ENCODE measurements around the gene DCAF8L2.
"Not testable (repeated sequence)": the region's sequence is repeated elsewhere in the genome, so short reads cannot be mapped to it uniquely, and the experiment has no call there.

The DCAF8L2 gene

DNA sequence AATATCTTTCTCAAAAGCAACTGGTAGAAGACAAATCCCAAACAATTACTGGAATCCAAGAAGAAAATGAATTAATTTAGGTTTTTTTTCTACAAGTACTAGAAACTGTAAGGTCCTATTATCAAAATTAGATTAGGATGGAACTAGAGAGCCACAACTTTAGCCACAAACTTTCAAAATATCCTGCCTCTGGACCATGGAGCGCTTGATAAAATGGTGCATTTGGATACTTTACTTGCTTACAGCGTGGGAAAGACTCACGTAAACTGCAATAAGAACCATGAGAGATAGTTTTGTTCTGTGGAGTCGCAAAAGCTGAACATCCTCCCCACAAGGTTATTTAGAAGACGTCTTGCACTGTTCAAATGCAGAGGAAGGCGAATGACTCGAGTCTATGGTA, at the start of gene DCAF8L2:
Gene DCAF8L2 (plus strand): TSS at position 301 of the 400 bp plus-strand sequence. CDS start 156,552 bp downstream, outside the sequence.
- no peak for DNase-seq (ENCODE audit: low read depth in 1 of 2, low spot score in 1 of 2)

DNA sequence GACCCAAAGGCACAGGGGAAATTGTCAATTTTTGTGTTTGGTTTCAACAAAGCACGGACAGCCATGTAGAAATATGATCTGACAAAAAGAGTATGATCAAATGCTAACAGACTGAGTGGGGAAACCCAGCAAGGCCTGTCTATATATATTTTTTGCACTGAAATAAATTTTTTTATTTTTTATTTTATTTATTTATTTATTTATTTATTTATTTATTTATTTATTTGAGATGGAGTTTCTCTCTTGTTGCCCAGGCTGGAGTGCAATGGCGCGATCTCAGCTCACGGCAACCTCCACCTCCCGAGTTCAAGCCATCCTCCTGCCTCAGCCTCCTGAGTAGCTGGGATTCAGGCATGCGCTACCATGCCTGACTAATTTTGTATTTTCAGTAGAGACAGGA, 49.0 kb upstream of the DCAF8L2 start:
- not testable (repeated sequence) for DNase-seq (ENCODE audit: low read depth in 1 of 2, low spot score in 1 of 2)

DNA sequence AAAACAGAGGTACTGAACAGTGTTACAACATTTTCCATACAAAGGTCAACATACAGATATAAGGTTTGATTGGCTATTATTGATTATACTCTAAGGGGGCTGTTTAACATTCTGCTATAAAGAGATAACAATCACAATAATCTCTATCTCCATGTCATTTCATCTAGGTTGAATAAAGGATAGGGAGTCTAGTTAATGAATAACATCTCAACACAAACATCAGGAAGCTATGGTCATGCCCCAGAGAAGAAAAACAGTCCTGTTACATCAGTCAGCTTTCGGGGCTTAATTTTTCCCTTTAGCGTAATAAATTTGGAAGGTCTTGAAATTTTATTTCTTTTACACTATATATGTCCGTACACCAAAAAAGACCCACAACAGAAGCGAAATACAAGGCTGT, 41.5 kb upstream of the DCAF8L2 start:
- no peak for DNase-seq (ENCODE audit: low read depth in 1 of 2, low spot score in 1 of 2)

DNA sequence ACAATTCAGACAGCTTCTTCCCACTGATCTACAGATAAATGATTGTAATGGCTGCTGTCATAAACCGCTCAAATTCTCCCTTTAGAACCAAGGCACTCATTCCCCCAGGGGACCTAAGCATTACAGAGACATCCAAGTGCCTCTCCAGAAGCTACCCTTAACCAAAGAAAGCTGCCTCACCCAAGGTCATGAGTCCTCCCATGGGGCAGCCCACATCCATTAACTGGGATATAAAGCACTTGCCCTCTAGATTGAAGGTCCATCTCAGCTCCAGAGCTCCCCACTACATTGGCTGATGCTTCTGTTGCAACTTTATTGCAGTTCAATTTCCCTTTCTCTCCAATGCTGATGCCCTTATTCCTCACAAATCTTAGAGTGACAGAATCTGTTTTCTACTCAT, 40.5 kb upstream of the DCAF8L2 start:
- no peak for DNase-seq (ENCODE audit: low read depth in 1 of 2, low spot score in 1 of 2)

DNA sequence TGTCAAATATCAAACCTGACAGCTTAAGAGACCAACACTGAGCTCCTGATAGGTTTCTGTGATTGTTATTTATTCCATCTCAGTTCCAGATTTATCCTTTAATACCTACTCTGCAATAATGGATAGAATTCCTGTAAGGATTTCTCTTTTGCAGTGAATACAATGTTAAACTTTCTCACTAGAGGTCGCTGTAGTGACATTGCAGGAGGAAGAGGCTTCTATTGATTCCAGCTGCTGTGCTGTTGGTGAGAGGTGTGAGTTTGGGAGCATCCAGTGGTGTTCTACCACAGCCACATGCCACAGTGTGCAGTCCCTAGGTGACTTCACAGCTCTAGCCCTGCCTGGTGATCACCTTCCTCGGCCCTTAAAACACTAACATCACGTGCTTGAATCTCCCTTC, 34.6 kb upstream of the DCAF8L2 start:
- DNase-seq (ENCODE audit: low read depth in 1 of 2, low spot score in 1 of 2): no peak

DNA sequence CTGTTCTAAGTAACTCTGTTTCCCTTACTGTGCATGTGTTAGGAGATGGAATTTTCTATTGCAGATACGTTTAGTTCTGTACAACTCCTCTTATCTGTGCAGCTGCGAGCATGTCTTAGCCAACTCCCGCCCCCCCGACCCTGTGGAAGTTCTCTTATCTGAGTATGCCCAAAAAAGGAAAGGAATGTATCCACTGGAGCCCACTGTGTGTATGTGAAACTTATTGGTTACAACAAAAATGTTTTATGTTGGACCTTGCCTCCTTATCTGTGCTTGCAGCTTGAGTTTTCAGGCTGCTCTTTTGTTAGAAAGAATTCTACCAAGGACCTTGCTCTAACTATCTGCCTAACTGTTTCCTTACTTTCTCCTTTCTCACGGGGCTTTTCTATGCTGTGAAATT, 24.2 kb upstream of the DCAF8L2 start:
- no peak for DNase-seq (ENCODE audit: low read depth in 1 of 2, low spot score in 1 of 2)

DNA sequence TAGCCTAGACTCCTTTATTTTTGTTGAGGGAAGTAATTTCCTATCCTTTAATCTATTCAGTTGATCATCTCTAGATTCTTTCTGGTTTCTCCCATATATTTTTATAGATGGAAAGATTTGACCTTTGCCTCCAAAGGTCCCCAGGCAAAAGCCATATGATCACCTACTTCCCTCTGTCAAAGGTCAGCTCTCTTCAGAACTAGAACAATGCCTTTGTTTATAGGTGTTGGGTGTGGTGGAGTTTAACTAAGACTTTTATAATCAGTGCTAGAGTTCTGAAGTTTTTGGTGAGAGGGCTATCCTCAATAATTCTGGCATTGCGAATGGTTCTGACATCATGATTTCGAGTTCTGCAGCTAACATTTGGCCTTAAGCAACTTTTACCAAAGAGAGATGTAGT, 19.0 kb upstream of the DCAF8L2 start:
- DNase-seq (ENCODE audit: low read depth in 1 of 2, low spot score in 1 of 2): no peak

DNA sequence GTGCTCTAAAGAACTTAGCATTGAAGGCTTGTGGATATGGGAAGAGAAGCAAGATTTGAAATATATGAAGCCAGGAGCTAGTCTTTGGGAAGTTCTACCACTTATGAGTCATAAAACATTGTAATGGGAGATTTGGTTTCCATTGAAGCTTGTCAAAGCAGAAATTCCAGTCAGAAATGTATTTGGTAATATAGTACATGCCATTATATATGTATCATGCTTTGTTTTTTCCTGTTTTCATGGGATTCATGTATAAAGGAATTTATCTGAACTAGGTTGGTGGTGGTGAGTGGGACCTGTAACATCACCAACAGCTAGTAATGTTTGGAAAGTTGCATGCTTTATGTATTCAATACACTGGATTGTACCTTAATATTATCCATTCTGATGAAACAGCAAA, 14.6 kb upstream of the DCAF8L2 start:
- DNase-seq (ENCODE audit: low read depth in 1 of 2, low spot score in 1 of 2): no peak

DNA sequence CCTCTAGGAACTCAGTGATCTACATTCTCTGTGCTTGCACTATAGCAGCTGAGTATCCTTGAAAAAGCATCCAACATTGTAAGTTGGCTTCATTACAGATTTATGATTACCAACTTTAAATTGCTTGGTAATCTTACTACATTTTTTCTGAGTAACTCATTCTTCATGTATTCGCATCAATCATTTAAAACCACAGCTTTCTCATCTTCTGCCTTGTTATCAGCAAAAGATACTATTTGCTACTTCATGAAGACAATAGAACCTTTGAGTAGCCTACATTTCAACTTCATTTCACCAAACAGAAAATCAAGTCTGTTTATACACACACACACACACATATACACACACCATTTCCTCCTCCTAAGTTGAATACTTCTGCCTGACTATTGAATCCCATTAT, 6.2 kb upstream of the DCAF8L2 start:
- no peak for DNase-seq (ENCODE audit: low read depth in 1 of 2, low spot score in 1 of 2)

DNA sequence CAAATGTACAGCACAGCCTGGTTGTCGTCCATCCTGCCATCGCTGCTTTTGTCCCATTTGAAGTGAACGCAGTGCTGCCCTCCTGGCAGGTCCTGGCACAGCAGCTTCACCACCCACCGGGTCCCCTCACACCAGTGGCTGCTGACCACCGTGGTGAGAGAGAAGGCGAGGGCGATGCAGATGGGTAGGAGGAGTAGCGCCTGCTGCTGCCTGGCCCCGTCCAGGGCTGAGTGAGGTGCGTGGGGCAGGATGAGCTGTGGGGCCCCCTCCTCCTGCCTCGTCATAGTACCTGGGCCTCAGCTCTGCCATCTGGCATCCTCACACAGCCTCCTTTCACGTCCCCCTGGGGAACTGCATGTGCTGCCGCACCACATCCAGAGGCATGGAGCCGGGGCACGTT, 1.8 kb downstream of the DCAF8L2 start:
- no peak for DNase-seq (ENCODE audit: low read depth in 1 of 2, low spot score in 1 of 2)

DNA sequence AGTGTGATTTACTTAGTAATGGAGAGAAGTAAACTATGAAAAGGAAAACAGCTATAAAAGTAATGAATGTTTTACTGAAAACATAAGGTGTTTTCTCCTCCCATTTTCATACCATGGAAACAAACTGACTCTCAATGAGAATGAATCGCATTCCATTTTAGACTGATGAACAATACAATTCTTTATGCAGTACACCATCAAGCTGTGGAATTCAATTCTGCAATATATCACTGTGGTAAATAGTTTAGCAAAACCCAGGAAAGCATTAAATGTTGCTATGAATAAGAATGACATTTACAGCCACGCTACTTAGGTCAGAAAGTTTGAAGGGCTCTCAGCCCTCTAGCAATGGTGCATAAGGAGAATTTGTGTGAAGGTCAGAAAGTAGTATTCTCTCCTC, 7.4 kb downstream of the DCAF8L2 start:
- DNase-seq (ENCODE audit: low read depth in 1 of 2, low spot score in 1 of 2): no peak

DNA sequence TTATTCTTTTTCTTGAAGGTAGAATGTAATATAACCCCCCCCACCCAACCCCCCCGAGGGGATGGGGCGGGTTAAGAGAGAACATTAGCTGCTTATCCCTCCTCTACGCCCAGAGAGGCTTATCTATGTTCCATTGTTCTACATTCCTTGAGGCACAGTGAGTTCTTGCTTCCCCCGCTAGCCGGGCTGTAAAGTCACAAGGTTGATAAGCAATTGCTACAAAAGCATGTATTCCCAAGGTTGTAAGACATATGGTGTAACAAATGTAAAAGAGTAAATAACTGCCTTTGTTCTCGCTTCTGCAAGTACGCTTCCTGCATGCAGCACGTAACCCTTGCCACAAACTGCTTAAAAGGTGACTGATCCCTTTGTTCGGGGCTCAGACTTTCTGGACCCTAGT, 8.2 kb downstream of the DCAF8L2 start:
- no peak for DNase-seq (ENCODE audit: low read depth in 1 of 2, low spot score in 1 of 2)

DNA sequence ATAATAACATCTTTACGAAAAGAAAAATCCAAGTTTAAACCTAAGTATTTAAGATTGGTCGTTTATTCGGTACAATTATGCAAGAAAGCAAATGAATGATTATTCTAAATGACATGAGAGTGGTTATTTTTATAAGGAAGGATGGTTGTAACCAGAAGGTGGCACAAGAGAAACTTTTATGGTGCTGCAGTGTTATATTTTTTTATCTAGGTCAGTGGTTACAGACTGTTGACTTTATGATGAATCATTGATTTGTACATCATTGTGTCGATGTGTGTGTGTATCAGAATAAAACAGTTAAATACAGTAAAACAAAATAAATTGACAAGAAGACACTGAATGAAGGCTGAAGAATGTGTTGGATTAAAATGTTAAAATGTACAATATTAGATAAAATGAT, 9.8 kb downstream of the DCAF8L2 start:
- no peak for DNase-seq (ENCODE audit: low read depth in 1 of 2, low spot score in 1 of 2)

DNA sequence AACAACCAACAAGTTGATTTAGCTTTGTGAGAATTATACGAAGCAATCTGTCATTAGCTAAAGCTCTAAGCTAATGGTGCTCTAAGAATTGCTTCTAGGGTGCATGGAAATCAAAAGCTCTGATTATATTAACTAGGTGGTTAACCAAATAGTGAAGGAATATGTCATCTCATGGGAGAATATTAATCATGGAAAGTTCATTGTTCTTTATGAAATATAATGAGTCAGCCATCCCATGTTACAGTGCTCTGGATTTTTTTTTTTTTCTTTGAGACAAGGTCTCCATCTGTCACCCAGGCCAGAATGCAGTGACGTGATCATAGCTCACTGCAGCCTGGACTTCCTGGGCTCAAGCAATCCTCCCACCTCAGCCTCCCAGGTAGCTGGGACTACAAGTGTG, 10.5 kb downstream of the DCAF8L2 start:
- DNase-seq (ENCODE audit: low read depth in 1 of 2, low spot score in 1 of 2): no peak

DNA sequence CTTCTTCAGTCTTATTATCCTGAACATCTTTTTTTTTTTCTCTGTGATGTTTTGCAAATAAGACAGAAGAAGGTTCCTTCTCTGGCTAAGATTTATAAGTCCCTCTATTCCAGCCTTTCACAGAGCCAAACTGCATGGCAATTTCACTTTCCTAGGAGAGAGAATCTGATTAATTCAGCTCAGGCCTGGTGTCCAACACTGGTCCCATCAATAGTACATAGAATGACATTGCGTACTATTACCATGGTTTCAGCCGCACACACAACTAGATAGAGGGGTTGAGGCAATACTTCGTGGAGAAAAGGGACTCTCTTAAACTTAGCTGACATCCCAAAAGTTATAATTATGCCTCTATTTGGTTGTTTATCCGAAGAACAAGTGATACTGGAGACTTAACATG, 18.5 kb downstream of the DCAF8L2 start:
- no peak for DNase-seq (ENCODE audit: low read depth in 1 of 2, low spot score in 1 of 2)

DNA sequence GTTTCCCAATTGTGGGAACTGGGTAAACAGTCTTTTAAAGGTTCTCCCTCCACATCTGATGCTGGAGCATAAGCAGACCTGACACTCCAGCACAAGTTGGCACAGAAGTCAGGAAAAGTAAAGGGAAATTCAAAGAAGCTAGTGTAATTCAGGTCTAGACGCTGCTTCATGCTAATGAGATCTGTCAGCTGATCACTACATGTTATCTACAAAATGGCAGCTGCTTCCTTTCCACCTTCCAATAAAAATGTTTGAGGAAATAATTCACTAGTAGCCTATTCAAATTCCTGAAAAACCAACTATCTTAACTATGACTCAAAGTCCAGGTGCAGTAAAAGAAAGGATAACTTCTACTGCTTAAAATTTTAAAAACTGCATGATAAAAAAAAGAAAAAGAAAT, 29.3 kb downstream of the DCAF8L2 start:
- no peak for DNase-seq (ENCODE audit: low read depth in 1 of 2, low spot score in 1 of 2)

DNA sequence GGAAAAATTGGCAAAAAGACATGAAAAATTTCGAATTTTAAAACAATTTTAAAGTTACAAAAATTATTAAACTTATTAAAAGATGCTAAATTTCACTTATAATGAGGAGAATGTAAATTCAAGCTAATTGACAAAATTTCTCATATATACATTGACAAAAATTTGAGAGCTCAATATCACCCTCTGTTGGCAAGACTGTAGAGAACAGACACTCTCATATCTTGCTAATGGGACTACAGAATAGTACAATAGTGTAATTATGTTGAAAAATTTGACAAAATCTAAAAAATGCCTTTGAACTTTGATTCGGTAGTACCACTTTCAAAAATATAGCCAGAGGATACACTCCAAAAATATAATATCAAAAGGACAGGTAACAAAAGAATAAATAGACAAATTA, 29.8 kb downstream of the DCAF8L2 start:
- DNase-seq (ENCODE audit: low read depth in 1 of 2, low spot score in 1 of 2): no peak

DNA sequence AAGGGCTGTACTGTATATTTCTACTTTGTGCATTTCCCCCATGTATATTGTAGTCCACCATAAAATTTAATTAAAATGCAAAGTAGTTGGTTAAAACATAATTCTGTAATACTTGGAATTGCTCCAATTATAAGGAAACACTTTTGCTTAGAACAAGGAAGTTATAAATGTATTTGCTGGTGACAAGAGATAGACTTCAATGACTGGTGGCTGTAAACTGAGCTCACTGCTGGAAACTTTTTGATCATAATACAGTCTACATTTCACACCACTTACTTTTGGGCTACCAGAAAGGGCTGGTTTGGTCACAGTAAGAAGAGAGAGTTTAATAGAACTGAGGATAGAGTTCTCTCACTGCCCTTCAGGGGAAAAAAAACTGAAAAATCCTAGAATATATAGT, 32.7 kb downstream of the DCAF8L2 start:
- no peak for DNase-seq (ENCODE audit: low read depth in 1 of 2, low spot score in 1 of 2)

DNA sequence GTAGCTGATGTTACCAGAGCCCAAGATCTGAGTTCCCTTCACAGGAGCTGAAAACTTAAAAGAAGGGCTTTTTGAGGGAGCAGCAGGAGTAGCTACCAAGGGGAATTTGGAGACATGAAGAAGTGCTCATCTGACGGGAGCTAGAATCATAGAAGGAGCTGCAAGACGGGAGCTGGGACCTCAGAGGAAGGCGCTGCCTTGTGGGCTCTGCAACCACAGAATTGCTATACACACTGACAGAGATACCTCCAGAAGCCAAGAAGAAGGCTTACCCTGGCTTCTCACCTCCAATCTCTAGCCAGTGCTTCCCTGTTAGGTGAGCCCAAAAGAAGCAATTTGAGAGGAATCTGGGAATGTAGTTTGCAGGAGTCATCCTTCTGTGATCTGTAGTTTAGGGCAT, 35.9 kb downstream of the DCAF8L2 start:
- DNase-seq (ENCODE audit: low read depth in 1 of 2, low spot score in 1 of 2): no peak

DNA sequence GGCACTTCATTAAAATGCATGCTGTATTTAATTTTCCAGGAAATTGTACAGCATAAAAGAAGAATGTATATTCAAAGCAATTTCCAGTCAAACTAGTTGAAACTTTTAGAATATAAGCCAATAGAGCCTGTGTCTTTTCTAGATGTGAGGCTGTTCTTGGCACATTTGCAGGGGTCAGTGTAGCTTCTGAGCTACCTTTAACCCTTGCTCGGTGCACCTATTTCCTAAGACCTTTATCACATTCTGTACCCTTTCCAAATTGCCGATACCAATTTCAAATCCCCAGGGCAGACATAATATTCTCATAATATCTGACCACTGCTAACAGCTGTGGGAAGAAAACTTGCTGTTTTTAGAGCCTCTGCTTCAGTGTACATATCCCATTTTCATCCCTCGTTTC, 43.2 kb downstream of the DCAF8L2 start:
- no peak for DNase-seq (ENCODE audit: low read depth in 1 of 2, low spot score in 1 of 2)

DNA sequence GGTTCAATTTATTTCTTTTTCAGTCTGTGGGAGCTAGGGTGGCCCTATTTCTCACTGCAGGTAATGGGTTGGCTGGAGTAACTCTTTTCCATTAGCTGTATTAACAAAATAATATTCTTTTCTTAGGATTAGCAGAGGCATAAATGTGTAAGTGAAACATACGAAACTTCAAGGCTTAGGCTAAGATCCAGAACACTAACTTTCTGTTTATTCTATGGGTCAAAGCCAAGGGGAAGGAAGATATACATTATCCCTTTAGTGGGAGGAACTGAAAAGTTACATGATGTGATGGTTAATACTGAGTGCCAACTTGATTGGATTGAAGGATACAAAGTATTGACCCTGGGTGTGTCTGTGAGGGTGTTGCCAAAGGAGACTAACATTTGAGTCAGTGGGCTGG, 66.4 kb downstream of the DCAF8L2 start:
- no peak for DNase-seq (ENCODE audit: low read depth in 1 of 2, low spot score in 1 of 2)

DNA sequence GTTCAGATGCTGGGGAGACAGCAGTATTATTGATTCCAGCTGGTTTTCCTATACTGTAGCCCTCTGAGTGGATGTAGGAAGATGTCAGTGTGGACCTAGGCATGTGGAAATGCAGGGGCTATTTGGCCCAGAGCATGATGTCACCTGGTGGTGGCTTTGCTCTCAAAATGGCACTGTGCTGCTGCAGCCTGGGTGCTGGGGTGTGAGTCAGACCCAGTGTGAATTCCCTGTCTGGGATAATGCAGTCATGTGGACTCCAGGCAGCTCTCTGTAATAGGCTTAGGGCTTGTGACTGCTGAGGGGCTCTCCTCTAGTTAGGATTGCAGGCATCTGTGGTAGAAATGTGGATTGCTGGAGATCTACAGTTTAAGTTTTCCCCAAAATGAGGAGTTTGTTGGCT, 70.7 kb downstream of the DCAF8L2 start:
- DNase-seq (ENCODE audit: low read depth in 1 of 2, low spot score in 1 of 2): no peak

DNA sequence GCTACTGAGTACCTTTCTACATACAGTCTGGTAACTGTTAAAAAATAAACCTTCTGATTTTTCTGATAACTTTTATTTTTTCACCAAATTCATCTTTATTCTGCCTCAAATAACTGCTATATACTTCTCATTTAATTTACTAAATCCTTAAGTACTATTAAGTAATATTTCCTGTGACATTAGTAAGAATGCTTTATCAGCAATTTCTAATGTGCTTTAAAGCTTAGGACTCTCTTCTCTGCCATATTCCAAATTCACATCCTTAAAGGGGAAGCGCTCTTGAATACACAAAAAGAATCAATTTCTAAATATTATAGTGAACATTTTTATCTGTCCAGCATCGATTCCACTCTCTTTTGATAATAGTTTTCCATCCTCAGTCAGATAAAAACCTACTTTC, 81.1 kb downstream of the DCAF8L2 start:
- DNase-seq (ENCODE audit: low read depth in 1 of 2, low spot score in 1 of 2): no peak

DNA sequence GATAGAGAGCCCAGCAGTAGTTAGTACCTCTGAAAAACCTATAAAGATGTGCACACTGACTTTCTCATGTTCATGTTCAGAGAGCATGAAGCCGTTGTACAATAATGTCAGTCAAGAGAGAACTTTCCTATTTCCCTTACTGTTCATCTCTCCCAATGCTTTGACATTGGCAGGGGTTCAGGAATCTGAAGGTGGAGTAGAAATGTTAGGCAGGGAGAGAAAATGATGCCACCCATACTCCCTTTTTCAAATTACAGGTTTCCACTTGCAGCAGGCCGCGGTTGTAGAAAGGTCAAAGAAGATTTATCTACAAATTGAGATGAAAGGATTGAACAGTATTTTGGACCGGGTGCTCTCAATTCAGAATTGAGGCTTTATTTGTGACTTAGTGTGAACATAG, 84.3 kb downstream of the DCAF8L2 start:
- DNase-seq (ENCODE audit: low read depth in 1 of 2, low spot score in 1 of 2): no peak
